ENCODE measurements around the gene MGAT3. TPM values are rescaled to one million over a fixed set of nuclear protein-coding genes. Genes with fewer than 3 reads are reported as not detected.

The MGAT3 gene
- total RNA-seq, 2 experiments from 2014 or later, result 16.3 to 44.3 TPM

GRCh38 chr22:39477542-39477941 is 20.7 kb downstream of the MGAT3 start:
- BruUV-seq (replicated peaks), result no TSS peak
- Histone ChIP-seq H3K9me2 (ENCODE audit: insufficient read depth, low read length) (no peaks in the 10 kb centered on the region), H3K36me3 (ENCODE audit: insufficient read depth, low read length) (peaks cover 71% of the 10 kb centered on the region), H3K9me3 (ENCODE audit: low read length) (no peaks in the 10 kb centered on the region), H2AFZ (ENCODE audit: low read length) (no peak overlapping the region), H3K4me3 (ENCODE audit: low read depth, low read length, poor library complexity, severe bottlenecking) (no peak overlapping the region), H3K4me2 (ENCODE audit: low read length) (no peak overlapping the region), H3K27ac (ENCODE audit: low read depth, low read length, poor library complexity, severe bottlenecking) (no peak overlapping the region), H4K20me1 (ENCODE audit: insufficient read depth, low read length) (peaks cover 6% of the 10 kb centered on the region; the same call in 1 of the 2 replicates), H3K4me1 (ENCODE audit: insufficient read depth, low read length, poor library complexity, severe bottlenecking) (peaks cover 22% of the 10 kb centered on the region), H3K79me2 (ENCODE audit: insufficient read depth, low read depth, low read length) (peaks cover 6% of the 10 kb centered on the region; the same call in 1 of the 2 replicates)
- intact Hi-C loops (cut with micrococcal nuclease; ENCODE audit: unreplicated experiment), result no loop called here
- TF ChIP-seq CTCF (conservative IDR thresholded peaks at IDR 0.05; ENCODE audit: low read length), result no peak
- no peak for TF ChIP-seq EZH2phosphoT487 (IDR thresholded peaks at IDR 0.05; ENCODE audit: borderline replicate concordance, low read depth, low read length)
- ChIA-PET CTCF (ENCODE audit: unreplicated experiment) (no interaction called here), POLR2A (no interaction called here)
- no peak for DNase-seq (ENCODE audit: low spot score)

DNA sequence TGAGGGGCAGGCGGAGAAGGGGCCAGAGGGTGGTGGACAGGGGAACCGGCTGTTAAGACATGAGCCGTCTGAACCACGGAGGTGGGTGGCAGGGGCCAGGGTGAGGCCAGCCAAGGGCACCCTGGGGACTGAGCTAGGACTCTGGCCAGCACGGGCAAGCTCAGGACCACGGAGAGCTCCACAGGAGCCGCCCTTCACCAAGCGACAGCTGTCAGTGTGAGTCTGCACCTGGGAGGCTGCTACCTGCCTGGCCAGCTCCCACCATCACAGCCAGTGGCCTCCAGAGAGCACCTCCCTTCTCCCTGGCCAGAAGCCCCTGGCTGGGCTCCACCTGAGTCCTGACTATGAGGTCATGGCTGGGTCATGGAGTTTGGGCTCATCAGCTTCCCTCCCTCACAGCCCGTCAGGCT is 21.6 kb downstream of the MGAT3 start:
- ChIA-PET CTCF (ENCODE audit: unreplicated experiment) (no interaction called here), POLR2A (interaction anchor here (0.5 kb wide), 1 partner anchor 494 kb away, joined by 4 read pairs; no protein-coding TSS in a partner anchor)
- TF ChIP-seq EZH2phosphoT487 (IDR thresholded peaks at IDR 0.05; ENCODE audit: borderline replicate concordance, low read depth, low read length) (no peak), CTCF (conservative IDR thresholded peaks at IDR 0.05; ENCODE audit: low read length) (no peak)
- no peak for DNase-seq (ENCODE audit: low spot score)
- H3K79me2 ChIP-seq (ENCODE audit: insufficient read depth, low read depth, low read length), result peaks cover 1% of the 10 kb centered on the region; the same call in 1 of the 2 replicates
- no peaks in the 10 kb centered on the region; the same call in 1 of the 2 replicates for H4K20me1 ChIP-seq (ENCODE audit: insufficient read depth, low read length)
- no peak overlapping the region for H3K4me2 ChIP-seq (ENCODE audit: low read length)
- intact Hi-C loops (cut with micrococcal nuclease; ENCODE audit: unreplicated experiment), result no loop called here
- H3K4me1 ChIP-seq (ENCODE audit: insufficient read depth, low read length, poor library complexity, severe bottlenecking), result peaks cover 13% of the 10 kb centered on the region
- peaks cover 70% of the 10 kb centered on the region for H3K36me3 ChIP-seq (ENCODE audit: insufficient read depth, low read length)
- H3K9me2 ChIP-seq (ENCODE audit: insufficient read depth, low read length), result no peaks in the 10 kb centered on the region
- no peak overlapping the region for H2AFZ ChIP-seq (ENCODE audit: low read length)
- no peaks in the 10 kb centered on the region for H3K9me3 ChIP-seq (ENCODE audit: low read length)
- BruUV-seq (replicated peaks), result no TSS peak
- no peak overlapping the region for H3K27ac ChIP-seq (ENCODE audit: low read depth, low read length, poor library complexity, severe bottlenecking)
- no peak overlapping the region for H3K4me3 ChIP-seq (ENCODE audit: low read depth, low read length, poor library complexity, severe bottlenecking)

DNA sequence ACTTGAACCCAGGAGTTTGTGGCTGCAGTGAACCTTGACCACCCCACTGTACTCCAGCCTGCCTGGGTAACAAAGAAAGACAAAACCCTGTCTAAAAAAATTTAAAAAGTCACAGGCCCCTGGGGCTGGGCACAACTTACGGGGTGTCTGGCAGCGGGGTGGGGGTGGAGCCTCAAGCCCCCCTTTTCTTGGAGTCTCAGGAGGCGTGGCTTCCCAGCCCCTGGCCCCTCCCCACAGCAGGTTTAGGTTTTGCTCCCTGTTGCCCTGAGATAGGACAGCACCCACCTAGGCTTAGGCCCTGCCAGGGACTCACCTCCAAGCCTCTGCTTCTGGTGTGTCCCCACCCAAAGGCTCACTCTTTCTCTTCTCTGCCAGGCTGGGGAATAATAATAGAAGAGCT is 22.4 kb downstream of the MGAT3 start:
- POLR2A ChIA-PET, result no interaction called here
- peaks cover 72% of the 10 kb centered on the region for H3K36me3 ChIP-seq (ENCODE audit: insufficient read depth, low read length)
- DNase-seq (ENCODE audit: low spot score), result no peak

More for the DNA sequence above, 22.4 kb downstream of the MGAT3 start:
- CTCF ChIA-PET (ENCODE audit: unreplicated experiment), result no interaction called here
- H3K4me2 ChIP-seq (ENCODE audit: low read length), result no peak overlapping the region
- H3K9me3 ChIP-seq (ENCODE audit: low read length), result no peaks in the 10 kb centered on the region
- no TSS peak for BruUV-seq (replicated peaks)
- peaks cover 5% of the 10 kb centered on the region for H3K4me1 ChIP-seq (ENCODE audit: insufficient read depth, low read length, poor library complexity, severe bottlenecking)
- no peak overlapping the region for H2AFZ ChIP-seq (ENCODE audit: low read length)
- H3K79me2 ChIP-seq (ENCODE audit: insufficient read depth, low read depth, low read length), result no peaks in the 10 kb centered on the region
- intact Hi-C loops (cut with micrococcal nuclease; ENCODE audit: unreplicated experiment), result no loop called here
- no peak overlapping the region for H3K4me3 ChIP-seq (ENCODE audit: low read depth, low read length, poor library complexity, severe bottlenecking)
- no peaks in the 10 kb centered on the region for H3K9me2 ChIP-seq (ENCODE audit: insufficient read depth, low read length)
- TF ChIP-seq EZH2phosphoT487 (IDR thresholded peaks at IDR 0.05; ENCODE audit: borderline replicate concordance, low read depth, low read length) (no peak), CTCF (conservative IDR thresholded peaks at IDR 0.05; ENCODE audit: low read length) (no peak)
- no peak overlapping the region for H3K27ac ChIP-seq (ENCODE audit: low read depth, low read length, poor library complexity, severe bottlenecking)
- no peaks in the 10 kb centered on the region for H4K20me1 ChIP-seq (ENCODE audit: insufficient read depth, low read length)

Data from OCI-LY7 (cell line).